ENCODE results near the gene C22orf39. TPM values are rescaled to one million over a fixed set of nuclear protein-coding genes. Genes with fewer than 3 reads are reported as not detected.

Gene C22orf39
- total and polyA plus RNA-seq, 10 of the 15 experiments (the other 5 are each of a cell fraction or from before 2014, with no cell fraction given), result 6.7 to 47.0 (median 26.5) TPM

- FAIRE-seq (no peak), DNase-seq (ENCODE audit: low read depth, low spot score) (no peak), ATAC-seq (no peak)
- WGBS (ENCODE audit: insufficient coverage, insufficient replicate concordance, low lambda C conversion rate, missing lambda C conversion rate), result 90% methylated on average over 4 of the region's 4 CpGs
- ChIA-PET POLR2A (interaction anchor here (0.6 kb wide), 2 partner anchors 17 to 415 kb away, joined by 3 to 4 read pairs; no protein-coding TSS in a partner anchor), CTCF (interaction anchor here (1.2 kb wide), 1 partner anchor 9 kb away, joined by 3 read pairs; no protein-coding TSS in a partner anchor), SMC1A (ENCODE audit: uncharacterized antibody, unreplicated experiment) (no interaction called here), RAD21 (ENCODE audit: unreplicated experiment) (no interaction called here)
- in situ Hi-C loops (cut with MboI), result no loop called here
- H3K9me3 ChIP-seq (replicated peaks; ENCODE audit: control insufficient read depth, insufficient read depth, low read length), result no peaks in the 10 kb centered on the region
- H3K36me3 ChIP-seq (ENCODE audit: control insufficient read depth in 2 of 2, insufficient read depth in 2 of 2, low read length in 1 of 2), result peaks cover 20 to 23% of the 10 kb centered on the region in 2 experiments; a peak in 3 of 4 replicates
- no peaks in the 10 kb centered on the region for H4K20me1 ChIP-seq (ENCODE audit: control insufficient read depth, insufficient read depth)
- TF ChIP-seq NR2F1 (conservative IDR thresholded peaks at IDR 0.05), result no peak
- no peak for TF ChIP-seq CHD1 (IDR thresholded peaks at IDR 0.05; ENCODE audit: low read depth, low read length)
- TF ChIP-seq SMAD5 (IDR thresholded peaks at IDR 0.05; ENCODE audit: low read depth), result no peak
- TF ChIP-seq BHLHE40 (IDR thresholded peaks at IDR 0.05; ENCODE audit: borderline replicate concordance in 1 of 2, low read depth in 2 of 2, low read length in 1 of 2), result no peak
- no peak for TF ChIP-seq ASH2L (IDR thresholded peaks at IDR 0.05; ENCODE audit: borderline replicate concordance, low read depth)
- TF ChIP-seq ZNF24 (IDR thresholded peaks at IDR 0.05), result no peak
- TF ChIP-seq SRF (IDR thresholded peaks at IDR 0.05; ENCODE audit: low read depth in 2 of 2, low read length in 2 of 2), result no peak
- no peak for TF ChIP-seq SP1 (IDR thresholded peaks at IDR 0.05; ENCODE audit: low read depth, low read length)
- no peak for TF ChIP-seq HCFC1 (IDR thresholded peaks at IDR 0.05; ENCODE audit: low read length)
- TF ChIP-seq SKIL (IDR thresholded peaks at IDR 0.05; ENCODE audit: low read depth, poor library complexity, severe bottlenecking), result no peak
- H3K79me2 ChIP-seq (ENCODE audit: control insufficient read depth, insufficient read depth, low read length), result no peaks in the 10 kb centered on the region
- no peak overlapping the region for H3K4me3 ChIP-seq
- no TSS peak for BruUV-seq (replicated peaks)
- intact Hi-C loops (cut with micrococcal nuclease; ENCODE audit: unreplicated experiment), result no loop called here
- no peak overlapping the region for H3K4me2 ChIP-seq (ENCODE audit: control insufficient read depth, insufficient read depth)
- H3K9ac ChIP-seq (ENCODE audit: control insufficient read depth, insufficient read depth, low read length), result no peak overlapping the region
- no peaks in the 10 kb centered on the region for H3K27me3 ChIP-seq (replicated peaks in 1 of 2; ENCODE audit: control insufficient read depth in 2 of 2, insufficient read depth in 2 of 2, low read length in 1 of 2)
- no peak overlapping the region for H3K27ac ChIP-seq (ENCODE audit: control insufficient read depth, insufficient read depth)
- no peak overlapping the region for H2AFZ ChIP-seq (ENCODE audit: control insufficient read depth, low read depth, low read length)
- no peaks in the 10 kb centered on the region for H3K4me1 ChIP-seq (ENCODE audit: control insufficient read depth, insufficient read depth, low read length)
These were observed 46.0 kb downstream of the C22orf39 start for GRCh38 chr22:19401483-19401882.
